ENCODE results near the gene MAPRE3.

Gene MAPRE3

DNA sequence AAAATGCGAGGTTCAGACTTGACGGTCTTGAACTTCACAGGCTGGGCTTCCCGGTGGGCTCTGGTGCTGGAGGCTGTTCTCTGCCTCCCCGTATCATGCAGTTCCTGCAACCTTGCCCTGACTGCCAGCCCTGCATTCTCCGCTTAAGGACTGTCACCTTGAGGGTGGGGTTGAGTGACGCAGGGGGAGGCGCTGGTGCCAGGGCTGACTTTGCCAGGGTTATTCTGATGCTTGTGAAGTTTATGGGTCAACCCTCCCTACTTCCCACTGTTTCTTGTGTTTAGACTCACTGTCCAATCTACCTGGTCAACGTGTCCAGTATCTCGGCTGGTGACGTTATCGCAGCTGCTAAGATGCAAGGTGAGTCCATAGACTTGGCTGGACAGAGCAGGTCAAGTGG lies 37.5 kb upstream of the MAPRE3 start:
- no peak for DNase-seq (ENCODE audit: low read depth, low spot score)
- no peaks in the 10 kb centered on the region for H3K4me1 ChIP-seq (ENCODE audit: insufficient read depth, insufficient read length)
- no peak overlapping the region for H3K9ac ChIP-seq (ENCODE audit: insufficient read length, low read depth)
- no peak overlapping the region for H3K4me3 ChIP-seq (ENCODE audit: insufficient read length, low read depth)
- TF ChIP-seq SUZ12 (IDR thresholded peaks at IDR 0.05; ENCODE audit: extremely low read depth, insufficient read depth, insufficient read length), result no peak
- TF ChIP-seq YY1 (IDR thresholded peaks at IDR 0.05; ENCODE audit: insufficient read depth, insufficient read length), result no peak
- no peak for TF ChIP-seq ZNF274 (IDR thresholded peaks at IDR 0.05; ENCODE audit: low read depth, low read length)
- no peaks in the 10 kb centered on the region for H3K36me3 ChIP-seq (ENCODE audit: insufficient read depth, insufficient read length, low read length)
- no peaks in the 10 kb centered on the region for H3K9me3 ChIP-seq (ENCODE audit: insufficient read depth, low read length)
- H3K27me3 ChIP-seq (ENCODE audit: insufficient read depth, insufficient read length), result no peaks in the 10 kb centered on the region

DNA sequence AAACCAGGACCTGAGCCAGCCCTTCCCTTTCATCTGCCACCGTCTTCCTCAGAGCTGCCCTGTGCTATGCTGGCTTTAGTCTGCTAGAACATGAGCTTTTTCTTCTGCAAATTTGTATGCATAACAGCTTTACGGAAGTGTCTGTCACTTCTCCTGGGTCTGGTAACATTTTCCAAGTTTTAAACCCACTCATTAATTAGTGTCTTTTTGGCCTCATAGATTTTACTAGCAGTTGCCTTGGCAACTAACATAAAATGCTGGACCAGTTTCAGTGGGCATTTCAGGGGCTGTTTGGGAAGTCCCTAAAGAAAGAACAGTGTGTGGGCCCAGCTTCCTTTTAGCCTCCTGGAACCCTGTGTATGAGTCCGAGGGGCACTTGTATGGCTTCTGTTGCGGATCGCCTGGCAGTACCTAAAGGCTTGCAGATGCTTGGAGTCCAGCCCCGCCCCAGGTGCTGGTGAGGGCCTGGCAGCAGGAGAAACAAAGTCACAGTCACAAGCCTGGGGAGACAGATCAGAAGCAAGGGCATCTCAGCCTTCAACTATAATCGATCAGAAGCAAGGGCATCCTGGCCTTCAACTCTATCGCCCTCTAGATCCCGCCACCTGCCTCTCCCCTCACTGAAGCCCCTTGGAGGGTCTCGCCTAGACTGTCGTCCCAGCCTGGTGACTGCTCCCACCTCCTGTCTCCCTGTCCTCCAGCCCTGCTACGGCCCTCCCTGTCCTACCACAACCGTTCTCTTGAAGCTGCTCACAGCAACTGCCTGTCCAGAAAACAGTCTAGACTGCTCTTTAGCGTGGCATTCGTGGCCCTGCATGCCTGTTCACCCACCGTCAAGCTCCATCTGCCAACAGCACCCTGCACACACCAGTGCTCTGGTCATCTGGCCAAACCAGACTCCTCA lies 36.8 kb upstream of the MAPRE3 start:
- Histone ChIP-seq H3K9ac (ENCODE audit: insufficient read length, low read depth) (no peak overlapping the region), H3K27me3 (ENCODE audit: insufficient read depth, insufficient read length) (no peaks in the 10 kb centered on the region), H3K9me3 (ENCODE audit: insufficient read depth, low read length) (no peaks in the 10 kb centered on the region), H3K4me3 (ENCODE audit: insufficient read length, low read depth) (no peak overlapping the region), H3K4me1 (ENCODE audit: insufficient read depth, insufficient read length) (no peaks in the 10 kb centered on the region), H3K36me3 (ENCODE audit: insufficient read depth, insufficient read length, low read length) (no peaks in the 10 kb centered on the region)
- TF ChIP-seq ZNF274 (IDR thresholded peaks at IDR 0.05; ENCODE audit: low read depth, low read length) (no peak), YY1 (IDR thresholded peaks at IDR 0.05; ENCODE audit: insufficient read depth, insufficient read length) (no peak), SUZ12 (IDR thresholded peaks at IDR 0.05; ENCODE audit: extremely low read depth, insufficient read depth, insufficient read length) (no peak)
- DNase-seq (ENCODE audit: low read depth, low spot score), result no peak

DNA sequence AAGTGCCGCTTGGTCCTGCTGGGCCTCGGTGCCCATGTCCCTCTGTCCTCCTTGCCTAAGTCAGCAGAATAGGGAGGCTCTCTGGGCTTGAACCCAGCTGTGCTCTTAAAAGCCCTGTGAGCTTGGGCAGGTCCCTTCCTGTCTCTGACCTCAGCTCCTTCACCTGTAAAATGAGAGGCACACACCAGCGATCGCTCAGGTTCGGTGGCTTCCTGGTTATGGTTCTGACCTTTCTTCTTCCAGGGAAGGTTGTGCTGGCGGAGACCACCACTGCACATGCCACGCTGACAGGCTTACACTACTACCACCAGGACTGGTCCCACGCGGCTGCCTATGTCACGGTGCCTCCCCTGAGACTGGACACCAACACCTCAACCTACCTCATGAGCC lies 36.1 kb upstream of the MAPRE3 start:
- H3K9me3 ChIP-seq (ENCODE audit: insufficient read depth, low read length), result no peaks in the 10 kb centered on the region
- no peaks in the 10 kb centered on the region for H3K27me3 ChIP-seq (ENCODE audit: insufficient read depth, insufficient read length)
- no peaks in the 10 kb centered on the region for H3K36me3 ChIP-seq (ENCODE audit: insufficient read depth, insufficient read length, low read length)
- no peak overlapping the region for H3K4me3 ChIP-seq (ENCODE audit: insufficient read length, low read depth)
- DNase-seq (ENCODE audit: low read depth, low spot score), result no peak
- H3K4me1 ChIP-seq (ENCODE audit: insufficient read depth, insufficient read length), result no peaks in the 10 kb centered on the region
- TF ChIP-seq ZNF274 (IDR thresholded peaks at IDR 0.05; ENCODE audit: low read depth, low read length) (no peak), SUZ12 (IDR thresholded peaks at IDR 0.05; ENCODE audit: extremely low read depth, insufficient read depth, insufficient read length) (no peak), YY1 (IDR thresholded peaks at IDR 0.05; ENCODE audit: insufficient read depth, insufficient read length) (no peak)
- H3K9ac ChIP-seq (ENCODE audit: insufficient read length, low read depth), result no peak overlapping the region

DNA sequence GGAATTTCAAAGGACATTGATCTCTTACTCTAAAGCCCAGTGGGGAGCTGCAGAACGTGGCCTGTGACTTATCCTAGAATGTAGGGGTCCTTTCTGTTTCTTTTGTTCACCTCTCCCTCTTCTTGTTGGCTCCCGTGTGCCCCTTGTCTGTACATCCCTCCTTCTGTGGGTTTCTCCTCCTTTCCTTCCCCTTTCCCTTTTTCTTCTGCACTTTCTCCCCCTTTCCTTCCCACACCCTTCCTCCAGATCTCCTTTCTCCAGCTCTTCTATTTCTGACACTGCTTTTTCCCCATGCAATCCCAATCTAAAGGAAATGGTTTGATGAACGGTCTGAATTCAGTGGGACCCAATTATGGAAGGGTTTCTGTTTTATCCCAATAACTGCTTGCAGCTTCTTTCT lies 35.5 kb upstream of the MAPRE3 start:
- H3K27me3 ChIP-seq (ENCODE audit: insufficient read depth, insufficient read length), result no peaks in the 10 kb centered on the region
- no peak overlapping the region for H3K9ac ChIP-seq (ENCODE audit: insufficient read length, low read depth)
- TF ChIP-seq YY1 (IDR thresholded peaks at IDR 0.05; ENCODE audit: insufficient read depth, insufficient read length) (no peak), SUZ12 (IDR thresholded peaks at IDR 0.05; ENCODE audit: extremely low read depth, insufficient read depth, insufficient read length) (no peak), ZNF274 (IDR thresholded peaks at IDR 0.05; ENCODE audit: low read depth, low read length) (no peak)

DNA sequence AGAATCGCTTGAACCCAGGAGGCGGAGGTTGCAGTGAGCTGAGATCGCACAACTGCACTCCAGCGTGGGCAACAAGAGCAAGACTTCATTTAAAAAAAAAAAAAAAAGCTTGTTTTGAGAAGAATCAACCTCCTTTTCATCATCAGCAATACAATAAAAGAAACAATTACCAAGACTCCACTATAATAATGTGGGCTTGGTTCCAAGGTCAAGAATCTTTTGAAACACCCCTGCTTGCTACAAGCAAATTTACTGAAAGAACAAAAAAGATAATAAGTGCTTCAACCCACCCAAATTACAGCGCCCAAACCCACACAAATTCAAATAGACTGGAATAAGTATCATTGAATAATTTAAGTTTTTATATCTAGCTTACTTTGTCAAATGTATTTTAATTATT lies 33.6 kb upstream of the MAPRE3 start:
- H3K36me3 ChIP-seq (ENCODE audit: insufficient read depth, insufficient read length, low read length), result peaks cover 2% of the 10 kb centered on the region
- H3K9me3 ChIP-seq (ENCODE audit: insufficient read depth, low read length), result no peaks in the 10 kb centered on the region
- H3K27me3 ChIP-seq (ENCODE audit: insufficient read depth, insufficient read length), result no peaks in the 10 kb centered on the region
- no peak for DNase-seq (ENCODE audit: low read depth, low spot score)
- TF ChIP-seq YY1 (IDR thresholded peaks at IDR 0.05; ENCODE audit: insufficient read depth, insufficient read length) (no peak), ZNF274 (IDR thresholded peaks at IDR 0.05; ENCODE audit: low read depth, low read length) (no peak), SUZ12 (IDR thresholded peaks at IDR 0.05; ENCODE audit: extremely low read depth, insufficient read depth, insufficient read length) (no peak)
- no peak overlapping the region for H3K9ac ChIP-seq (ENCODE audit: insufficient read length, low read depth)
- no peak overlapping the region for H3K4me3 ChIP-seq (ENCODE audit: insufficient read length, low read depth)
- H3K4me1 ChIP-seq (ENCODE audit: insufficient read depth, insufficient read length), result no peaks in the 10 kb centered on the region

More for the DNA sequence above, 35.5 kb upstream of the MAPRE3 start:
- Histone ChIP-seq H3K9me3 (ENCODE audit: insufficient read depth, low read length) (no peaks in the 10 kb centered on the region), H3K4me1 (ENCODE audit: insufficient read depth, insufficient read length) (no peaks in the 10 kb centered on the region), H3K4me3 (ENCODE audit: insufficient read length, low read depth) (no peak overlapping the region), H3K36me3 (ENCODE audit: insufficient read depth, insufficient read length, low read length) (peaks cover 2% of the 10 kb centered on the region)
- no peak for DNase-seq (ENCODE audit: low read depth, low spot score)

DNA sequence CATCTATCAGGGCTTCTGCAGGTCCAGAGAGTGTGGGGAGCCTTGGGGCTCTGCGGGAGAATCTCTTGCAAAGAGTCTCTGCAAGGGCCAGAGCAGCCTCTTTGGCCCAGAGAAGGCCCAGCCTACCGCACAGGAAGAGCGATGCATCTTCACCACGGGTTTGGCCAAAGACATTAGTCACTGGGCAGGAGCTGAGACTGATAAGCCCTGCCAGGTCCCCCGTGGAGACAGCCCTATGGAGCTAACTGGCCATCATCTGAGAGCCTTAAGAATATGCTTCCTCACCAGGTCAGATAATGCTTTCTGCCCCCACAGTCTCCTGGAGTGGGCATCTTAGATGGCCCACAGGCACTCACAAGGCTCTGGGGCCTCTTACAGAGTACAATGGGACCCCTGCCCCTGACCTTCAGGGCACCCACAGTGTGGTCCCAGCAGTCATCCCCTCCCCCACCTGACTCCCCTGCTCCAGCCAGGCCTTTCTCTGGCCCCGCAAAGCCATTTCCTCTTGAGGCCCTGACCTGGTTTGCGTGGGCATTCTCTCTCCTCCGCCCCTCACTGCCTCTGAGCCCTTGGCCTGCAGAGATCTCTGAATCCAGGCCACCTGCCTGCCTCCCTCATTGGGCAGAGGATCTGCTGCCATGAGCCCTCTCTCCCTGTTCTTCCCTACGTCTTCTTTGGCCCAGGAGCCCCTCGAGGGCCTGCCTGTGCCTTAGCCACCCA lies 31.9 kb upstream of the MAPRE3 start:
- H3K4me1 ChIP-seq (ENCODE audit: insufficient read depth, insufficient read length), result no peaks in the 10 kb centered on the region
- no peak overlapping the region for H3K9ac ChIP-seq (ENCODE audit: insufficient read length, low read depth)
- H3K36me3 ChIP-seq (ENCODE audit: insufficient read depth, insufficient read length, low read length), result peaks cover 5% of the 10 kb centered on the region
- DNase-seq (ENCODE audit: low read depth, low spot score), result no peak
- H3K9me3 ChIP-seq (ENCODE audit: insufficient read depth, low read length), result no peaks in the 10 kb centered on the region
- no peak for TF ChIP-seq SUZ12 (IDR thresholded peaks at IDR 0.05; ENCODE audit: extremely low read depth, insufficient read depth, insufficient read length)
- H3K27me3 ChIP-seq (ENCODE audit: insufficient read depth, insufficient read length), result no peaks in the 10 kb centered on the region
- H3K4me3 ChIP-seq (ENCODE audit: insufficient read length, low read depth), result no peak overlapping the region

DNA sequence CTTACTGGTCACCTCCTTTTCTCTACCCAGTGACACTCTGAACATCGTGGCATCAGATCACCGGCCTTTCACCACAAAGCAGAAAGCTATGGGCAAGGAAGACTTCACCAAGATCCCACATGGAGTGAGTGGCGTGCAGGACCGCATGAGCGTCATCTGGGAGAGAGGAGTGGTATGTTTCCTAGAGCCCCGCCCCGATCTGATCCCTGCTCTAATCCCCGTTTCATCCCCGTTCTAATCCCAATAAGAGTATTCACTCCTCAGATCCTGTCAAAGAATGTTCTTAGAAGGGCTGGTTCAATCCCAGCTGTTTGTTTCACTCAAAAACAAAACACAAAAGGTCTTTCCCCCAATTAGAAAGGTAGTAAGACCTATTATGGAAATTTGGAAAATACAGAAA lies 30.4 kb upstream of the MAPRE3 start:
- DNase-seq (ENCODE audit: low read depth, low spot score), result no peak
- H3K9ac ChIP-seq (ENCODE audit: insufficient read length, low read depth), result no peak overlapping the region
- no peaks in the 10 kb centered on the region for H3K4me1 ChIP-seq (ENCODE audit: insufficient read depth, insufficient read length)
- H3K9me3 ChIP-seq (ENCODE audit: insufficient read depth, low read length), result no peaks in the 10 kb centered on the region
- no peak for TF ChIP-seq SUZ12 (IDR thresholded peaks at IDR 0.05; ENCODE audit: extremely low read depth, insufficient read depth, insufficient read length)
- no peak for TF ChIP-seq ZNF274 (IDR thresholded peaks at IDR 0.05; ENCODE audit: low read depth, low read length)
- no peak for TF ChIP-seq YY1 (IDR thresholded peaks at IDR 0.05; ENCODE audit: insufficient read depth, insufficient read length)
- H3K4me3 ChIP-seq (ENCODE audit: insufficient read length, low read depth), result no peak overlapping the region
- H3K36me3 ChIP-seq (ENCODE audit: insufficient read depth, insufficient read length, low read length), result peaks cover 5% of the 10 kb centered on the region
- no peaks in the 10 kb centered on the region for H3K27me3 ChIP-seq (ENCODE audit: insufficient read depth, insufficient read length)

All from NT2/D1 (cell line).